Measurements from ENCODE around the gene PODNL1. TPM values are rescaled to one million over a fixed set of nuclear protein-coding genes. Genes with fewer than 3 reads are reported as not detected.
A peak's percentile ranks its signal among the peaks of the same experiment; 100 is the strongest.
"Not testable (repeated sequence)": the region's sequence is repeated elsewhere in the genome, so short reads cannot be mapped to it uniquely, and the experiment has no call there.

The PODNL1 gene
- total RNA-seq, 1 donor from 2014 or later: not detected

DNA sequence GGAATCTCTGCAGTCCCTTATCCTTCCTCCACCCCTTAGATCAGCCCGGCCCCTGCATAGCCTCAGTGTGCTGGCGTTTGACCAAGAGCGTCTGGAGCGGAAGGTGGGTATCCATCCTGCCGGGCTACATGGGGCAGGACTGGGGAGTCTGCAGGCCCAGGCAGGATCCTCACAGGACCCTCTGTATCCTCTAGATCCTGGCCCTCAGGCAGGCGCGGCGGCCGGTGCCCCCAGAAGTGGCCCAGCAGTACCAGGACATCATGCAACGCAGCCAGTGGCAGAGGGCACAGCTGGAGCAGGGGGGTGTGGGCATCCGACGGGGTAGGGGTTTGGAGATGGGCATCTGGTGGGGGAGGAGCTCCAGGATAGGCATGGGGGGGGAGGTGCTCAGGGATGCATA lies 8.9 kb downstream of the PODNL1 start:
- Mint-ChIP-seq H3K4me3 (ENCODE audit: low read depth) (no peak overlapping the region), H3K9me3 (ENCODE audit: low read depth) (no peaks in the 10 kb centered on the region), H3K27ac (no peak overlapping the region), H3K4me1 (ENCODE audit: low read depth) (peaks cover 2% of the 10 kb centered on the region), H3K36me3 (ENCODE audit: insufficient read depth) (peaks cover 20% of the 10 kb centered on the region), H3K27me3 (peaks cover 4% of the 10 kb centered on the region)
- DNase-seq (ENCODE audit: low spot score, unreplicated experiment): no peak
- no peak for TF ChIP-seq CTCF (IDR thresholded peaks at IDR 0.05; ENCODE audit: unreplicated experiment)

- Mint-ChIP-seq H3K4me3 (ENCODE audit: low read depth) (no peak overlapping the region), H3K36me3 (ENCODE audit: insufficient read depth) (peaks cover 28% of the 10 kb centered on the region)
- TF ChIP-seq CTCF (IDR thresholded peaks at IDR 0.05; ENCODE audit: unreplicated experiment): no peak
These were observed 11.5 kb downstream of the PODNL1 start for GRCh38 chr19:13926715-13927114.

GRCh38 chr19:13926010-13926409 lies 12.2 kb downstream of the PODNL1 start:
- no peak overlapping the region for H3K27ac Mint-ChIP-seq
- no peaks in the 10 kb centered on the region for H3K27me3 Mint-ChIP-seq
- H3K9me3 Mint-ChIP-seq (ENCODE audit: low read depth): no peaks in the 10 kb centered on the region
- H3K36me3 Mint-ChIP-seq (ENCODE audit: insufficient read depth): peaks cover 35% of the 10 kb centered on the region
- H3K4me3 Mint-ChIP-seq (ENCODE audit: low read depth): no peak overlapping the region
- DNase-seq (ENCODE audit: low spot score, unreplicated experiment): no peak
- H3K4me1 Mint-ChIP-seq (ENCODE audit: low read depth): no peaks in the 10 kb centered on the region
- TF ChIP-seq CTCF (IDR thresholded peaks at IDR 0.05; ENCODE audit: unreplicated experiment): no peak

More at GRCh38 chr19:13926715-13927114, 11.5 kb downstream of the PODNL1 start:
- Mint-ChIP-seq H3K27ac (no peak overlapping the region), H3K4me1 (ENCODE audit: low read depth) (no peaks in the 10 kb centered on the region), H3K27me3 (no peaks in the 10 kb centered on the region), H3K9me3 (ENCODE audit: low read depth) (no peaks in the 10 kb centered on the region)
- no peak for DNase-seq (ENCODE audit: low spot score, unreplicated experiment)

- Mint-ChIP-seq H3K27ac (peak overlapping the region; percentile 63), H3K36me3 (ENCODE audit: insufficient read depth) (peaks cover 47% of the 10 kb centered on the region), H3K9me3 (ENCODE audit: low read depth) (no peaks in the 10 kb centered on the region), H3K4me1 (ENCODE audit: low read depth) (no peaks in the 10 kb centered on the region), H3K4me3 (ENCODE audit: low read depth) (no peak overlapping the region), H3K27me3 (no peaks in the 10 kb centered on the region)
- no peak for DNase-seq (ENCODE audit: low spot score, unreplicated experiment)
- no peak for TF ChIP-seq CTCF (IDR thresholded peaks at IDR 0.05; ENCODE audit: unreplicated experiment)
These were observed 14.8 kb downstream of the PODNL1 start for GRCh38 chr19:13923194-13923987.

DNA sequence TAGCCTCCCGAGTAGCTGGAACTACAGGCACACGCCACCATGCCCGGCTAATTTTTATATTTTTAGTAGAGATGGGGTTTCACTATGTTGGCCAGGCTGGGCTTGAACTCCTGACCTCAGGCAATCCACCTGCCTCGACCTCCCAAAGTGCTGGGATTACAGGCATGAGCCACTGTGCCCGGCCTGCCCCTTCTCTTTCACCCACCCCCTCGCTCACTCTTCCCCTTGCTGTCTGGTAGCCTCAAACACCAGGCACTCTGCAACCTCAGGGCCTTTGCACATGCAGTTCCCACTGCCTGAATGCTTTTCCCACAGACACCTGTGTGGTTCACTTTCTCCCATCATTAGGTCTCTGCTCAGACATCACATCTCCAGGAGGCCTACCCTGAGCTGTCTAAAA lies 16.1 kb downstream of the PODNL1 start:
- not testable (repeated sequence) for H3K27ac Mint-ChIP-seq; H3K27me3 Mint-ChIP-seq; DNase-seq (ENCODE audit: low spot score, unreplicated experiment); H3K9me3 Mint-ChIP-seq (ENCODE audit: low read depth); H3K4me3 Mint-ChIP-seq (ENCODE audit: low read depth); H3K4me1 Mint-ChIP-seq (ENCODE audit: low read depth)
- peaks cover 45% of the 10 kb centered on the region for H3K36me3 Mint-ChIP-seq (ENCODE audit: insufficient read depth)
